ENCODE data around the gene TNKS2.
"Not testable (repeated sequence)": the region's sequence is repeated elsewhere in the genome, so short reads cannot be mapped to it uniquely, and the experiment has no call there.

The TNKS2 gene

DNA sequence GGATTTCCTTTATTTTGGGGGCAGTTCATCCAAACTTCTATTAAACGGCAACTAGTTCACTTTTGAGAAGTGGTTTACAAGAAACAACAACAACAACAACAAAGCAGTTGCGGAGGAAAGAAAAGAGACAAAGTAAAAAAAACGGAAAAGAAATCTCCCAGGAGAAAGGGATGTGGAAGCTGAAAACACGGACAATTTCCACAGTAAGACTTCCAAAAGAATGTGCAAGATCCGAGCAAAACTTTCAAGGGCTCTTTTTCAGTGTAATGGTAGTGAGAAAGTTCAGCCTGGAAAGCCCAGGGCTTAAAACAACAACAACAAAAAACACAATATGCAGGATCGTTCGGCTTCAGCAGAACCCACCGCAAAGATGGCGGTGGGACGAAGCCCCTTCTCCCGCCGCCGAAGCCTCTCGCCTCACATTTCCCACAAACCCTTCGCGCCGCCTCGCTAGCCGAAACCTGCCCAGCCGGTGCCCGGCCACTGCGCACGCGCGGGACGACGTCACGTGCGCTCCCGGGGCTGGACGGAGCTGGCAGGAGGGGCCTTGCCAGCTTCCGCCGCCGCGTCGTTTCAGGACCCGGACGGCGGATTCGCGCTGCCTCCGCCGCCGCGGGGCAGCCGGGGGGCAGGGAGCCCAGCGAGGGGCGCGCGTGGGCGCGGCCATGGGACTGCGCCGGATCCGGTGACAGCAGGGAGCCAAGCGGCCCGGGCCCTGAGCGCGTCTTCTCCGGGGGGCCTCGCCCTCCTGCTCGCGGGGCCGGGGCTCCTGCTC lies at the start of gene TNKS2:
TNKS2 (plus strand) TSS at position 553 of the 775 bp plus-strand sequence. CDS start 265 bp downstream, outside the sequence.
- Mint-ChIP-seq H3K27me3 (no peaks in the 10 kb centered on the region), H3K9me3 (no peaks in the 10 kb centered on the region), H3K4me3 (peak within 1 kb of the TSS; percentile 92 to 98), H3K4me1 (peaks cover 70% of the 10 kb centered on the region), H3K27ac (peak within 1 kb of the TSS; percentile 99)
- peak; percentile 78 for ATAC-seq
- DNase-seq, result peak; percentile 96

DNA sequence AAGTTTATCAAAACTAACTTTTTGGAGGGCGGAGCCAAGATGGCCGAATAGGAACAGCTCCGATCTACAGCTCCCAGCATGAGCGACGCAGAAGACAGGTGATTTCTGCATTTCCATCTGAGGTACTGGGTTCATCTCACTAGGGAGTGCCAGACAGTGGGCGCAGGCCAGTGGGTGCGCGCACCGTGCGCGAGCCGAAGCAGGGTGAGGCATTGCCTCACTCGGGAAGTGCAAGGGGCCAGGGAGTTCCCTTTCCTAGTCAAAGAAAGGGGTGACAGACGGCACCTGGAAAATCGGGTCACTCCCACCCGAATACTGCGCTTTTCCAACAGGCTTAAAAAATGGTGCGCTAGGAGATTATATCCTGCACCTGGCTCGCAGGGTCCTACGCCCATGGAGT lies 48.6 kb upstream of the TNKS2 start:
- H3K9me3 Mint-ChIP-seq, H3K4me1 Mint-ChIP-seq, DNase-seq, H3K27me3 Mint-ChIP-seq, ATAC-seq, H3K27ac Mint-ChIP-seq, H3K4me3 Mint-ChIP-seq: not testable (repeated sequence)

DNA sequence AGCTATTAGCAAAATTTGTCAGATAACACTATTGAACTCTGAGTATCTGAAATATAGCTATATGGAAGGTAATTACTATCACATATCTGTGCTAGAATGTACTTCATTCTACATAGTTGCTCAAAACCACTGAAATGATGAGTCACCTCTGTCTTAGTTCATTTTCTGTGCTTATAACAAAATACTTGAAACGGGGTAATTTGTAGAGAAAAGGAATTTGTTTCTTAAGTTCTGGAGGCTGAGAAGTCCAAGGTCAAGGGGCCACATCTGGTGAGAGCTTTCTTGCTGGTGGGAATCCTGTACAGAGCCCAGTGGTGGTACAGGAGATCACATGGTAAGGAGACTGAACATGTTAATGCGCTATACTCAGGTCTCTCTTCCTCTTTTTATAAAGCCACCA lies 41.9 kb upstream of the TNKS2 start:
- Mint-ChIP-seq H3K4me1 (no peaks in the 10 kb centered on the region), H3K4me3 (no peak overlapping the region), H3K9me3 (no peaks in the 10 kb centered on the region), H3K27me3 (peaks cover 23% of the 10 kb centered on the region), H3K27ac (no peak overlapping the region)
- no peak for ATAC-seq
- no peak for DNase-seq

DNA sequence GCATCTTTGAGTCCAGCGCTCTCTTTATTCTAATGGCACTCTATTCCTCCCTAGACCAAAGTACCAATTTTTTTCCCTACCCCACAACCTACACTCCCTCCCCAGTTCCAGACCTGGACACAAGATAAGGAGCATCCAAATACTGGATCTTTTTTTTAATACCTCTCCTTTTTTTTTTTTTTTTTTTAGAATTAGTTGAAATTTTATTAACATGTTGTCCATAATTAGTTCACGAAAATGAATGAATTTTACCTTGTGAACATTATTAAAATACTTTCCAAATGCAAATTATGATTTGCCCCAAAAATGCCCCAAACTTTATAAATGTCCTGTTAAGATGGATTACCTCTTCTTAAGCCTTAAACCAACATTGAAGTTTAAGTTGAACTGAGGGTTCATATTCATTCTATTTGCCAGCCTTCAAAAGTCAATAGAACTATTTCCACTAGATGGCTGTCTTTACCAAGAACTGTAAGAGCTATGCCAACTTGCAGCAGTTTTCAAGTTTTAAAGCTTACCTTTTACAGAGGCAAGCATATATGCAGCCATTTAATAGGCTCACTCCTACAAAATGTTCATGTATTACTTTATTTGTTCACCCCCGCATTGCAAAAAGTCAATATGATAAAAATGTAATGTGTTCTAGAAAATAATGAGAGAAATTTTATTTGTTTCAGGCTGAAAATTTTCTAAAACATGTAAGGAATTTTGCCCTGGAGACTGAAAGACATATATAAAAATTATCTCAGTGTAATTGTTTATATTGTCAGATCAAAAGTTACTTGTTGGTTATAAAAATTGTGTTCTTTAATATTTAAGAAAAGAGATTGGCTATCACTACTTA lies 39.7 kb upstream of the TNKS2 start:
- DNase-seq, result no peak
- no peak overlapping the region for H3K27ac Mint-ChIP-seq
- H3K4me1 Mint-ChIP-seq, result no peaks in the 10 kb centered on the region
- peak; percentile 75 for ATAC-seq
- peaks cover 46% of the 10 kb centered on the region for H3K27me3 Mint-ChIP-seq
- H3K9me3 Mint-ChIP-seq, result no peaks in the 10 kb centered on the region
- no peak overlapping the region for H3K4me3 Mint-ChIP-seq

DNA sequence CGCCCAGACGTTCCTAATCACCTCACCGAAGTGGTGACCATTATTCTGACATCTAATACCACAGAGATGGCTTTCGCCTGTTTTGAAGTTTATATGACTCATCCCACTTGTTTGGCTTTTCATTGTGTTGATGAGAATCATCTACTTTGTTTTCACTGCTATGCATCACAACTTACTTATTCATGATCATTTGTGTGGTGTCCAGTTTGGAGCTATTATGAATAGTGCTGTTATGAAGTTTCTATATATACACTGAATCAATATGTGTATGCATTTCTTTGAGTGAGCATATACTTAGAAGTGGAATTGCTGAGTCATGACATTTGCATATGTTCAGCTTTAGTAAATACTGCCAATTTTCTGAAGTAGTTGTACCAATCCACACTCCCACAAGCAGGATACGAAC lies 38.6 kb upstream of the TNKS2 start:
- H3K9me3 Mint-ChIP-seq, result no peaks in the 10 kb centered on the region
- no peak overlapping the region for H3K27ac Mint-ChIP-seq
- H3K4me3 Mint-ChIP-seq, result no peak overlapping the region
- peak; percentile 57 for ATAC-seq
- no peaks in the 10 kb centered on the region for H3K4me1 Mint-ChIP-seq
- no peak for DNase-seq
- H3K27me3 Mint-ChIP-seq, result peaks cover 47% of the 10 kb centered on the region

DNA sequence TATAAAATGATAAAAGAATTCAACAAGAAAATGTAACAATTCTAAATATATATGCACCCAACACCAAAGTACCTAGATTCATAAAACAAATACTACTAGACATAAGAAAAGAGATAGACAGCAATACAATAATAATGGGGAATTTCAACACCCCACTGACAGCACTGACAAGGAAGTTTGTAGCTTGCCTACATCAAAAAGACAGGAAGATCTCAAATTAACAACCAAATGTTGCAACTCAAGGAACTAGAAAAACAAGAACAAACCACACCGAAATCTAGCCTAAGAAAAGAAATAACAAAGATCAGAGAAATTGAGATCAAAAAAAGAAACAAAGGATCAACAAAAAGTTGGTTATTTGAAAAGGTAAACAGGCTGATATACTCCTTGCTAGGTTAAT lies 36.5 kb upstream of the TNKS2 start:
- Mint-ChIP-seq H3K27me3 (peaks cover 44% of the 10 kb centered on the region), H3K4me3 (no peak overlapping the region), H3K9me3 (no peaks in the 10 kb centered on the region), H3K27ac (no peak overlapping the region), H3K4me1 (no peaks in the 10 kb centered on the region)
- ATAC-seq (no peak), DNase-seq (no peak)

DNA sequence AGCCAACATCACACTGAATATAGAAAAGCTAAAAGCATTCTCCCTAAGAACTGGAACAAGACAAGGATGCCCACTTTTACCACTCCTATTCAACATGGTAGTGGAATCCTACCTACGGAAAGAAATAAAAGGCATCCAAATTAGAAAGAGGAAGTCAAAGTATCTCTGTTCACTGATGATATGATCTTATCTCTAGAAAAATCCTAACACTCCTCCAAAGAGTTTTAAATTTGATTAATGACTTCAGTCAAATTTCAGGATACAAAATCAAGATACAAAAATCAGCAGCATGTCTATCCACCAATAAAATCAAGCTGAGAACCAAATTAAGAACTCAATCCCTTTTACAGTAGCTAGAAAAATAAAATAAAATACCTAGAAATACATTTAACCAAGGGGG lies 35.3 kb upstream of the TNKS2 start:
- peaks cover 33% of the 10 kb centered on the region for H3K27me3 Mint-ChIP-seq
- no peak overlapping the region for H3K27ac Mint-ChIP-seq
- ATAC-seq (no peak), DNase-seq (no peak)
- no peaks in the 10 kb centered on the region for H3K4me1 Mint-ChIP-seq
- no peak overlapping the region for H3K4me3 Mint-ChIP-seq
- H3K9me3 Mint-ChIP-seq, result no peaks in the 10 kb centered on the region

DNA sequence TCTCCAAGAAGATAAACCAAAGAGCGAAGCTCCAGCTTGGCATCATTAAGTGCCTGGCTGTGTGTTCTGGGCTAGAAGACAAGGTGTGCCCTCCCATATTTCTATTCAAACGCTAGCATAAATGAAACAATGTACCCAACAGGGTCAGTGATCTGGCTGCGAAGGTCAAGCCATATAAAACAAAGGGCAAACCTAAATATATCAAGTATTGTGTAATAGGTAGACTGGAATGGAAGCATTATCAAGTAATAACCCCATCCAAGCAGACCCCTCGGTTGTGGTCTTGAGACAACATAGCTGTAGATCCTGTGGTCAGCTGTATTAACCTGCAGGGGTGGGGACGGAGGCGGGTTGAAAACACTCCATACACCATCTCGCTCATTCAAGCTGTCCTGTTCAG lies 31.6 kb upstream of the TNKS2 start:
- no peak for ATAC-seq
- Mint-ChIP-seq H3K27me3 (peaks cover 20% of the 10 kb centered on the region), H3K27ac (no peak overlapping the region), H3K4me1 (no peaks in the 10 kb centered on the region), H3K9me3 (no peaks in the 10 kb centered on the region), H3K4me3 (no peak overlapping the region)
- no peak for DNase-seq

DNA sequence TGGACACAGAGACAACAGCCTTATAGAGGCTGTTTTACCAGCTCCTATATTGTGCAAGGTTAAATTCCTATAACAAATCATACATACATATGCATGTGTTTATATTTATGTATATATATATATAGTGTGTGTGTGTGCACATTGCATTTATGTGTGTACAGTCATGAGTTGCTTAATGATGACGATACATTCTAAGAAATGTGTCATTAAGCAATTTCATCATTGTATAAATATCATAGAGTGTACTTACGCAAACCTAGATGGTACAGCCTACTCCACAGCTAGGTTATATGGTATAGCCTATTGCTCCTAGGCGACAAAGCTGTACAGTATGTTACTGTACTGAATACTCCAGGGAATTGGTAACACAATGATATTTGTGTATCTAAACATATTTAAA lies 30.1 kb upstream of the TNKS2 start:
- H3K4me1 Mint-ChIP-seq, result no peaks in the 10 kb centered on the region
- no peaks in the 10 kb centered on the region for H3K9me3 Mint-ChIP-seq
- DNase-seq, result no peak
- peaks cover 6% of the 10 kb centered on the region for H3K27me3 Mint-ChIP-seq
- no peak overlapping the region for H3K27ac Mint-ChIP-seq
- H3K4me3 Mint-ChIP-seq, result no peak overlapping the region
- no peak for ATAC-seq

DNA sequence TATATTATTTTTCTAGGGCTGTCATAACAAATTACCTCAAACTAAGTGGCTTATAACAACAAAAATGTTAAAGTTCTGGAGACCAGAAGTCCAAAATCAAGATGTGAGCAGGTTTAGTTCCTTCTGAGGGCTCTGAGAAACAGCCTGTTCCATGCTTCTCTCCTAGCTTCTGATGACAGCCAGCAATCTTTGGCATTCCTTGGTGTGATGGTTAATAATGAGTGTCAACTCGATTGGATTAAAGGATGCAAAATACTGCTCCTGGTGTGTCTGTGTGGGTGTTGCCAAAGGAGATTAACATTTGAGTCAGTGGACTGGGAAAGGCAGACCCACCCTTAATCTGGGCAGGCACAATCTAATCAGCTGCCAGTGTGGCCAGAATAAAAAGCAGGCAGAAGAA lies 26.3 kb upstream of the TNKS2 start:
- Mint-ChIP-seq H3K27ac (no peak overlapping the region), H3K4me3 (no peak overlapping the region), H3K9me3 (no peaks in the 10 kb centered on the region), H3K4me1 (no peaks in the 10 kb centered on the region), H3K27me3 (no peaks in the 10 kb centered on the region)
- no peak for DNase-seq
- no peak for ATAC-seq

DNA sequence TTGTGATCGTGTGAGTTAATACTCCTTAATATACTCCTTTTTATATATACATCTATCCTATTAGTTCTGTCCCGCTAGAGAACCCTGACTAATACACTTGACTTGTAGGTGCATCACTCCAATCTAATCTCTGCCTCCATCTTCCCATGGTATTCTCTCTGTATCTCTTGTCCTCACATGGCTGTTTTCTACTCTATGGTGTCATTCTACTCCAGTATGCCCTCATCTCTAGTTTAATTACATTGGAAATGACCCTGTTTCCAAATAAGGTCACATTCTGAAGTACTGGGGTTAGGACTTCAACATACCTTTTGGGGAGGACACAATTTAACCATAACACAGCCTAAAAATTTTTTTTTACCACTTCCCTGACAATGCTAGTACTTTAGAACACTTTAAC lies 25.8 kb upstream of the TNKS2 start:
- no peak overlapping the region for H3K4me3 Mint-ChIP-seq
- ATAC-seq, result no peak
- no peak overlapping the region for H3K27ac Mint-ChIP-seq
- H3K4me1 Mint-ChIP-seq, result no peaks in the 10 kb centered on the region
- DNase-seq, result no peak
- no peaks in the 10 kb centered on the region for H3K27me3 Mint-ChIP-seq
- H3K9me3 Mint-ChIP-seq, result no peaks in the 10 kb centered on the region

DNA sequence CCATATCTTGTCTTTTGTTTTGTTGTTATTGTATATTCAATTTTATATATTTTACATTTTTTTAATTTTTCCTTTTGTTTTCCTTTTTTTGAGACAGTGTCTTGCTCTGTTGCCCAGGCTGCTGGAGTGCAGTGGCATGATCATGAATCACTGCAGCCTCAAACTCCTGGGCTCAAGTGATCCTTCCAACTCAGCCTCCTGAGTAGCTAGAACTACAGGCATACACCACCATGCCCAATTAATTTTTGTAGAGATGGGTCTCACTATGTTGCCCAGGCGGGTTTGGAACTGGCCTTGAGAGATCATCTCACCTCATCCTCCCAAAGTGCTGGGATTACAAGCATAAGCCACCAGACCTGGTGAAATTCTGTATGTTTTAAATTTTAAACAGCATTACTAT lies 25.4 kb upstream of the TNKS2 start:
- Mint-ChIP-seq H3K4me1 (no peaks in the 10 kb centered on the region), H3K4me3 (no peak overlapping the region), H3K27ac (no peak overlapping the region), H3K9me3 (no peaks in the 10 kb centered on the region), H3K27me3 (no peaks in the 10 kb centered on the region)
- ATAC-seq (no peak), DNase-seq (no peak)

DNA sequence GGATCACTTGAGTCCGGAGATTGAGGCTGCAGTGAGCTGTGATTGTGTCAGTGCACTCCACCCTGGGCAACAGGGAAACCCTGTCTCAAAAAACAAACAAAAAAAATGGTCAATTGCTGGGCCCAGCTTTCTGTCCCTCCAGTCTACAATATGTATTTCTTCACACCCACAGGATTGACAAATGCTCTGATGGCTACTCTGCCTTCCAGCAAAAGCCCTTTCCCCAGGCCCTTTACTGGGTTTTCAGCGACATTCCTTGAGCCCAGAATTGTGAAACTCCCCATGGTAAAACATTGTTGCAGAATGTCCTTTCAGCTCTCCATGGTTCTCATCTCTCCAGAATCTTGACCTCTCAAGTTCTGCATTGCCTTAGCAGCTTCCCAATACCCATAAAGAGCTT lies 23.7 kb upstream of the TNKS2 start:
- no peak overlapping the region for H3K4me3 Mint-ChIP-seq
- H3K27me3 Mint-ChIP-seq, result peaks cover 8% of the 10 kb centered on the region
- no peaks in the 10 kb centered on the region for H3K9me3 Mint-ChIP-seq
- no peak overlapping the region for H3K27ac Mint-ChIP-seq
- H3K4me1 Mint-ChIP-seq, result no peaks in the 10 kb centered on the region
- ATAC-seq (no peak), DNase-seq (no peak)

DNA sequence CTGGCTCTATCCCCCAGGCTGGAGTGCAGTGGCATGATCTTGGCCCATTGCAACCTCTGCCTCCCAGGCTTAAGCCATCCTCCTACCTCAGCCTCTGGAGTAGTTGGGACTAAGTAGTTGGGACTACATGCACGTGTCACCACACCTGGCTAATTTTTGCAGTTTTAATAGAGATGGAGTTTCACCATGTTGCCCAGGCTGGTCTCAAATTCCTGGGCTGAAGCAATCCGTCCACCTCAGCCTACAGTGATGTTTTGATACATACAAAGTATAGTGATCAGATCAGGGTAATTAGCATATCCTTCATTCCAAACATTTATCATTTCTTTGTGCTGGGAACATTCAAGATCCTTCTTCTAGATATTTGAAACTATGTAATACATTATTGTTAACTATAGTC lies 22.5 kb upstream of the TNKS2 start:
- Mint-ChIP-seq H3K27me3 (peaks cover 8% of the 10 kb centered on the region), H3K4me3 (no peak overlapping the region), H3K27ac (no peak overlapping the region), H3K4me1 (no peaks in the 10 kb centered on the region), H3K9me3 (no peaks in the 10 kb centered on the region)
- ATAC-seq, result no peak
- DNase-seq, result no peak

DNA sequence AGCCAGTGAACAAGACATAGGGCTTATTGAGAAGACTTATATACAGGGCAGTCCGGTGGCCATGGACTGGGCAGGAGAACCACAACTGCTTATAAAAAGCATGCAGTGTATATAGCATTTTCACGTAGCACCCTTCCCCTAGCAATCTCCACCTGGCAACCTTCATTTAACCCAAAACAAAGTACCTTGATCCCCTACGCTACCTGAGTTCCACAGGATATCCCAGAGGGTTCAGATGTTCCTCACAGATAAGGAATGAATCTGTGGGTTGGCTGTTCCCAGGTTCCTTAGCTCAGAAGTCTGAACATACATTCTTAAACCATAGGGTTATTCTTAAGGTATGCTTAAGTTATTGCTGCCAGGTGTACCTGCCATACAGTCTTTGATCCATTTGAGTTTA lies 22.0 kb upstream of the TNKS2 start:
- Mint-ChIP-seq H3K4me1 (no peaks in the 10 kb centered on the region), H3K27me3 (peaks cover 8% of the 10 kb centered on the region), H3K27ac (no peak overlapping the region), H3K4me3 (no peak overlapping the region), H3K9me3 (no peaks in the 10 kb centered on the region)
- no peak for DNase-seq
- ATAC-seq, result no peak

DNA sequence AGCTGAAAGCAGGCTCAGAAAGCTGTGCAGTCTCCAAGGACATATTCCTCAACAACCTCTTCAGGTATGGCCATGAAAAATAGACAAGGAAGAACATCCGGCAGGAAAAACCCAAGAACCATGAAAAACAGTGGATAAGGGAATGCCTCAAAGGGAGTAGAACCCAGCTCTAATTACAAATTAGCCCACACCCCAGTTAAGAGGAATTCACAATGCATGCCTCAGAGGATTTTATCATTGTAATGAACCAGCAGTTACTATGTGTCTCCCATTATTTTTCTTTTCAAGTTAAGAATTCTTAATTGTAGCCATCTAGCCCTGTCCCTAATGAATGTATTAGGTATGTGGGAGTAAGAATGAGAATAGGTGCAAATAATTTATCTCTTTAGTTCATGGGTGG lies 19.7 kb upstream of the TNKS2 start:
- no peak overlapping the region for H3K4me3 Mint-ChIP-seq
- DNase-seq (no peak), ATAC-seq (no peak)
- H3K27ac Mint-ChIP-seq, result no peak overlapping the region
- no peaks in the 10 kb centered on the region for H3K9me3 Mint-ChIP-seq
- H3K4me1 Mint-ChIP-seq, result no peaks in the 10 kb centered on the region
- H3K27me3 Mint-ChIP-seq, result peaks cover 28% of the 10 kb centered on the region
